ENCODE results near the gene PSMF1. TPM values are rescaled to one million over a fixed set of nuclear protein-coding genes. Genes with fewer than 3 reads are reported as not detected.

PSMF1 gene
- total and polyA plus RNA-seq, 2 of the 13 experiments (the other 11 are each of a cell fraction or from before 2014, with no cell fraction given): 82.5 to 86.0 TPM

DNA sequence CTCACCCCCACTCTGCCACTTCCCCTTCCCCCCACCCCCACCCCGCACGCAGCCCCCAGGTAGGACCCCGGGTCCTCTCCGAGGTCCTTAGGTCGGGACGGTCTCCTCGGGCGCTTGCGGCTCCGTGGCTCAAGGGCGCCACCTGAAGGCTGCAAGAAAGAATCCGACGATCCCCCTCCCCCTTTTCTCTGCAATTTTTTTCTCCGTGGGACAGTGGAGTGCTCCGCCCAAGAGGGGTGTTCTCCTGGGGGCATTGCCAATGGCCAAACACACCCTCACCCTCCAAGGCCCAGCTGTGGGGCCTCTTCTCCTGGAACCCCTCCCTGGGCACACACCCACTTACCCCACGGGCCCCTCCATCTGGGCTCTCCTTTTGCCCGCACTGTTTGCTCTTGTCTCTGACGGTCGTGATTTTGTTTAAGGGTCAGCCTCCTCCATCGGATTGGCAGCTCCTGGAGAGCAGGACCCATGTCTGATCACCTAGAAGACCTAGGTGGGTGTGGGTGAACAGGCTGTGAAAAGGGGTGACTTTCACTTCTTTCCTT is 67.5 kb downstream of the PSMF1 start (continued):
- TF ChIP-seq, protein P1, sequence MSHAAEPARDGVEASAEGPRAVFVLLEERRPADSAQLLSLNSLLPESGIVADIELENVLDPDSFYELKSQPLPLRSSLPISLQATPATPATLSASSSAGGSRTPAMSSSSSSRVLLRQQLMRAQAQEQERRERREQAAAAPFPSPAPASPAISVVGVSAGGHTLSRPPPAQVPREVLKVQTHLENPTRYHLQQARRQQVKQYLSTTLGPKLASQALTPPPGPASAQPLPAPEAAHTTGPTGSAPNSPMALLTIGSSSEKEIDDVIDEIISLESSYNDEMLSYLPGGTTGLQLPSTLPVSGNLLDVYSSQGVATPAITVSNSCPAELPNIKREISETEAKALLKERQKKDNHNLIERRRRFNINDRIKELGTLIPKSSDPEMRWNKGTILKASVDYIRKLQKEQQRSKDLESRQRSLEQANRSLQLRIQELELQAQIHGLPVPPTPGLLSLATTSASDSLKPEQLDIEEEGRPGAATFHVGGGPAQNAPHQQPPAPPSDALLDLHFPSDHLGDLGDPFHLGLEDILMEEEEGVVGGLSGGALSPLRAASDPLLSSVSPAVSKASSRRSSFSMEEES (CRISPR knock-in tag; IDR thresholded peaks at IDR 0.05): no peak
- TF ChIP-seq, protein P2, sequence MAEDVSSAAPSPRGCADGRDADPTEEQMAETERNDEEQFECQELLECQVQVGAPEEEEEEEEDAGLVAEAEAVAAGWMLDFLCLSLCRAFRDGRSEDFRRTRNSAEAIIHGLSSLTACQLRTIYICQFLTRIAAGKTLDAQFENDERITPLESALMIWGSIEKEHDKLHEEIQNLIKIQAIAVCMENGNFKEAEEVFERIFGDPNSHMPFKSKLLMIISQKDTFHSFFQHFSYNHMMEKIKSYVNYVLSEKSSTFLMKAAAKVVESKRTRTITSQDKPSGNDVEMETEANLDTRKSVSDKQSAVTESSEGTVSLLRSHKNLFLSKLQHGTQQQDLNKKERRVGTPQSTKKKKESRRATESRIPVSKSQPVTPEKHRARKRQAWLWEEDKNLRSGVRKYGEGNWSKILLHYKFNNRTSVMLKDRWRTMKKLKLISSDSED (CRISPR knock-in tag; IDR thresholded peaks at IDR 0.05): peak; percentile 72; the same call in 1 of the 2 replicates
- TF ChIP-seq PITX1 (CRISPR knock-in tag; IDR thresholded peaks at IDR 0.05): no peak
- no peak for TF ChIP-seq MEF2D (CRISPR knock-in tag; IDR thresholded peaks at IDR 0.05)
- TF ChIP-seq, protein P3, sequence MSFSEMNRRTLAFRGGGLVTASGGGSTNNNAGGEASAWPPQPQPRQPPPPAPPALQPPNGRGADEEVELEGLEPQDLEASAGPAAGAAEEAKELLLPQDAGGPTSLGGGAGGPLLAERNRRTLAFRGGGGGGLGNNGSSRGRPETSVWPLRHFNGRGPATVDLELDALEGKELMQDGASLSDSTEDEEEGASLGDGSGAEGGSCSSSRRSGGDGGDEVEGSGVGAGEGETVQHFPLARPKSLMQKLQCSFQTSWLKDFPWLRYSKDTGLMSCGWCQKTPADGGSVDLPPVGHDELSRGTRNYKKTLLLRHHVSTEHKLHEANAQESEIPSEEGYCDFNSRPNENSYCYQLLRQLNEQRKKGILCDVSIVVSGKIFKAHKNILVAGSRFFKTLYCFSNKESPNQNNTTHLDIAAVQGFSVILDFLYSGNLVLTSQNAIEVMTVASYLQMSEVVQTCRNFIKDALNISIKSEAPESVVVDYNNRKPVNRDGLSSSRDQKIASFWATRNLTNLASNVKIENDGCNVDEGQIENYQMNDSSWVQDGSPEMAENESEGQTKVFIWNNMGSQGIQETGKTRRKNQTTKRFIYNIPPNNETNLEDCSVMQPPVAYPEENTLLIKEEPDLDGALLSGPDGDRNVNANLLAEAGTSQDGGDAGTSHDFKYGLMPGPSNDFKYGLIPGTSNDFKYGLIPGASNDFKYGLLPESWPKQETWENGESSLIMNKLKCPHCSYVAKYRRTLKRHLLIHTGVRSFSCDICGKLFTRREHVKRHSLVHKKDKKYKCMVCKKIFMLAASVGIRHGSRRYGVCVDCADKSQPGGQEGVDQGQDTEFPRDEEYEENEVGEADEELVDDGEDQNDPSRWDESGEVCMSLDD (CRISPR knock-in tag; IDR thresholded peaks at IDR 0.05; ENCODE audit: borderline replicate concordance): no peak
- 0 out of 2 replicates have a peak, but pooled peaks have one; percentile 43 for TF ChIP-seq ZNF235 (CRISPR knock-in tag; IDR thresholded peaks at IDR 0.05; ENCODE audit: borderline replicate concordance)
- TF ChIP-seq RAD21 (CRISPR knock-in tag; IDR thresholded peaks at IDR 0.05): peak; percentile 78
- TF ChIP-seq, protein P4, sequence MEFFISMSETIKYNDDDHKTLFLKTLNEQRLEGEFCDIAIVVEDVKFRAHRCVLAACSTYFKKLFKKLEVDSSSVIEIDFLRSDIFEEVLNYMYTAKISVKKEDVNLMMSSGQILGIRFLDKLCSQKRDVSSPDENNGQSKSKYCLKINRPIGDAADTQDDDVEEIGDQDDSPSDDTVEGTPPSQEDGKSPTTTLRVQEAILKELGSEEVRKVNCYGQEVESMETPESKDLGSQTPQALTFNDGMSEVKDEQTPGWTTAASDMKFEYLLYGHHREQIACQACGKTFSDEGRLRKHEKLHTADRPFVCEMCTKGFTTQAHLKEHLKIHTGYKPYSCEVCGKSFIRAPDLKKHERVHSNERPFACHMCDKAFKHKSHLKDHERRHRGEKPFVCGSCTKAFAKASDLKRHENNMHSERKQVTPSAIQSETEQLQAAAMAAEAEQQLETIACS (CRISPR knock-in tag; IDR thresholded peaks at IDR 0.05): no peak
- TF ChIP-seq ZNF317 (CRISPR knock-in tag; IDR thresholded peaks at IDR 0.05): peak; percentile 56; the same call in 1 of the 2 replicates
- no peak for TF ChIP-seq TMF1 (CRISPR knock-in tag; IDR thresholded peaks at IDR 0.05; ENCODE audit: low read depth)
- TF ChIP-seq, protein P5, sequence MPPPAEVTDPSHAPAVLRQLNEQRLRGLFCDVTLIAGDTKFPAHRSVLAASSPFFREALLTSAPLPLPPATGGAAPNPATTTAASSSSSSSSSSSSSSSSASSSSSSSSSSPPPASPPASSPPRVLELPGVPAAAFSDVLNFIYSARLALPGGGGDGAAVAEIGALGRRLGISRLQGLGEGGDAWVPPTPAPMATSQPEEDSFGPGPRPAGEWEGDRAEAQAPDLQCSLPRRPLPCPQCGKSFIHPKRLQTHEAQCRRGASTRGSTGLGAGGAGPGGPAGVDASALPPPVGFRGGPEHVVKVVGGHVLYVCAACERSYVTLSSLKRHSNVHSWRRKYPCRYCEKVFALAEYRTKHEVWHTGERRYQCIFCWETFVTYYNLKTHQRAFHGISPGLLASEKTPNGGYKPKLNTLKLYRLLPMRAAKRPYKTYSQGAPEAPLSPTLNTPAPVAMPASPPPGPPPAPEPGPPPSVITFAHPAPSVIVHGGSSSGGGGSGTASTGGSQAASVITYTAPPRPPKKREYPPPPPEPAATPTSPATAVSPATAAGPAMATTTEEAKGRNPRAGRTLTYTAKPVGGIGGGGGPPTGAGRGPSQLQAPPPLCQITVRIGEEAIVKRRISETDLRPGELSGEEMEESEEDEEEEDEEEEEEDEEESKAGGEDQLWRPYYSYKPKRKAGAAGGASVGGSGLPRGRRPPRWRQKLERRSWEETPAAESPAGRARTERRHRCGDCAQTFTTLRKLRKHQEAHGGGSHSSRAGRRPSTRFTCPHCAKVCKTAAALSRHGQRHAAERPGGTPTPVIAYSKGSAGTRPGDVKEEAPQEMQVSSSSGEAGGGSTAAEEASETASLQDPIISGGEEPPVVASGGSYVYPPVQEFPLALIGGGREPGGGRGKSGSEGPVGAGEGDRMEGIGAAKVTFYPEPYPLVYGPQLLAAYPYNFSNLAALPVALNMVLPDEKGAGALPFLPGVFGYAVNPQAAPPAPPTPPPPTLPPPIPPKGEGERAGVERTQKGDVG (CRISPR knock-in tag; IDR thresholded peaks at IDR 0.05; ENCODE audit: borderline replicate concordance): 0 out of 2 replicates have a peak, but pooled peaks have one; percentile 82
- no peak for TF ChIP-seq ZNF792 (CRISPR knock-in tag; IDR thresholded peaks at IDR 0.05)
- TF ChIP-seq, protein P6, sequence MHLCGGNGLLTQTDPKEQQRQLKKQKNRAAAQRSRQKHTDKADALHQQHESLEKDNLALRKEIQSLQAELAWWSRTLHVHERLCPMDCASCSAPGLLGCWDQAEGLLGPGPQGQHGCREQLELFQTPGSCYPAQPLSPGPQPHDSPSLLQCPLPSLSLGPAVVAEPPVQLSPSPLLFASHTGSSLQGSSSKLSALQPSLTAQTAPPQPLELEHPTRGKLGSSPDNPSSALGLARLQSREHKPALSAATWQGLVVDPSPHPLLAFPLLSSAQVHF (CRISPR knock-in tag; IDR thresholded peaks at IDR 0.05): no peak
- TF ChIP-seq, protein P7, sequence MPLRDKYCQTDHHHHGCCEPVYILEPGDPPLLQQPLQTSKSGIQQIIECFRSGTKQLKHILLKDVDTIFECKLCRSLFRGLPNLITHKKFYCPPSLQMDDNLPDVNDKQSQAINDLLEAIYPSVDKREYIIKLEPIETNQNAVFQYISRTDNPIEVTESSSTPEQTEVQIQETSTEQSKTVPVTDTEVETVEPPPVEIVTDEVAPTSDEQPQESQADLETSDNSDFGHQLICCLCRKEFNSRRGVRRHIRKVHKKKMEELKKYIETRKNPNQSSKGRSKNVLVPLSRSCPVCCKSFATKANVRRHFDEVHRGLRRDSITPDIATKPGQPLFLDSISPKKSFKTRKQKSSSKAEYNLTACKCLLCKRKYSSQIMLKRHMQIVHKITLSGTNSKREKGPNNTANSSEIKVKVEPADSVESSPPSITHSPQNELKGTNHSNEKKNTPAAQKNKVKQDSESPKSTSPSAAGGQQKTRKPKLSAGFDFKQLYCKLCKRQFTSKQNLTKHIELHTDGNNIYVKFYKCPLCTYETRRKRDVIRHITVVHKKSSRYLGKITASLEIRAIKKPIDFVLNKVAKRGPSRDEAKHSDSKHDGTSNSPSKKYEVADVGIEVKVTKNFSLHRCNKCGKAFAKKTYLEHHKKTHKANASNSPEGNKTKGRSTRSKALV (CRISPR knock-in tag; IDR thresholded peaks at IDR 0.05): no peak
- no peak for TF ChIP-seq HMGA1 (CRISPR knock-in tag; conservative IDR thresholded peaks at IDR 0.05)
- TF ChIP-seq HNF4A (CRISPR knock-in tag; IDR thresholded peaks at IDR 0.05): peak; percentile 25; the same call in 1 of the 2 replicates
- no peak for TF ChIP-seq ZFP36L2 (CRISPR knock-in tag; IDR thresholded peaks at IDR 0.05)
